Putamen (tissue), 1 donor: Measurements from ENCODE around the gene TNFRSF8.
"Not testable (repeated sequence)": the region's sequence is repeated elsewhere in the genome, so short reads cannot be mapped to it uniquely, and the experiment has no call there.

Experiments
- DNase-seq: peaks from one replicate; pipeline ENCODE4 v3.0.0-alpha.2; 2016; ENCODE audit warnings: low spot score

TNFRSF8 gene

GRCh38 chr1:12085643-12086260, 22.6 kb downstream of the TNFRSF8 start:
- no peak for DNase-seq

DNA sequence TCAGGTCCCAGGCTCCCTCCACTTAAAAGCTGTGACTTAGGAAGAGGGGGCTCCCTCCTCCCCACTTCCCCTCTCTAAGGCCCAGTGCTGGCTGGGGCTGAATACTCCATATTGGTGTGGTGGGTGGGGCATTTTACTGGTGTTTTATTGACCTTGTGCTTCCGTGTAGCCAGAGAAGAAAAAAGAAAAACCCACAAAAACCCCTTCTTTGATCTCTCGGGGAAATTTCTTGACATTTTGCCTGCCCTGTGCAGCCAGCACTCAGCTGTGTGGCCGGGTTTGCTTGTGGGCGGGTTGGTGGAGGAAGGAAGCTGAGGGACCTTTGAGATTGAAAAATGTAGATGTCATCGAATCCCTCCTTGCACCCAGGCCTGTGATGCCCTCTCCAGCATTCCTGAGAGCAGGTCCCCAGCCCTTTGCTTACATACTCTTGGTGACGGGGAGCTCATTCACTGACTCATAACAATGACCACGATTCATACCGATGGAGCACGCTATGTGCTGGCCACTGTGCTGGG, 24.8 kb downstream of the TNFRSF8 start:
- no peak for DNase-seq

DNA sequence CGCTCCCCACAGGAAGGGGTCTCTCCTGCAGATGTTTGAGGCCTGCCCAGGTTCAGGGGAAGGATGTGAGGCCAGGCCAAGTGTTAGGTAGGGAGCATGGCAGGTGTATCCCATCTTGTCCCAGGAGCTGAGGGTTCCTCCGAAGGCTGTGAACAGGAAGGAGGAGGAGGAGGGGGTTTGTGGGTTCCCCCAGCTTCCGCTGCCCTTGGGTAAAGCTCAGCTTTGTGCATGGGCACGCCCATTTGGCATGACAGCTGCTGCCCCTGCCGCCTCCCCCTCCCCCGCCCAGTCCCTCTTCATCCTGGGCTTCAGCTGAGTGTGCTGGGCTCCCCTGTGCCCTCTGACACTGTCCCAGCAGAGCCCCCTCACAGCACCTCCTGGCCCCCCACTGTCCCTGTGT, 25.5 kb downstream of the TNFRSF8 start:
- no peak for DNase-seq

GRCh38 chr1:12090326-12090725, 27.2 kb downstream of the TNFRSF8 start:
- DNase-seq: no peak

GRCh38 chr1:12091191-12091590, 28.1 kb downstream of the TNFRSF8 start:
- DNase-seq: no peak

DNA sequence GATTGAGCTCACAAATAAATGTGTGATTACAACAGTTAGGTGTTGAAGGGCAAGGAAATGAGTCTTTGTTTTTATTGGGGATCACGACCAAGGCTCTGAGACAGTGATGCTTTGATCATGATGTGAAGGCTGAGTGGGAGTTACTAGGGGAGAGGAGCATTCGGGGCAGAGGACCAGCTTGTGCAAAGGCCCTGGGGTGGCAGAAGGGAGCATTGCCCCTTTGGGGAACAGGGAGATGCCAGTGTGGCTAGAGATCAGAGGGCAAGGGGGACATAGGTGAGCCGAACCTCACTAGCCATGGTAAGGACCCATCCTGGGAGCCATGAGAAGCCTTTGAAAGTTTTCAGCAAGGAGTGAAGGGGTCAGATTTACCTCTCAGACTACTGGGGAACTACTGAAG, 31.1 kb downstream of the TNFRSF8 start:
- DNase-seq: no peak

- no peak for DNase-seq
Measured at GRCh38 chr1:12095452-12096263, 32.6 kb downstream of the TNFRSF8 start.

- no peak for DNase-seq
Measured at GRCh38 chr1:12096615-12097014, 33.5 kb downstream of the TNFRSF8 start.

DNA sequence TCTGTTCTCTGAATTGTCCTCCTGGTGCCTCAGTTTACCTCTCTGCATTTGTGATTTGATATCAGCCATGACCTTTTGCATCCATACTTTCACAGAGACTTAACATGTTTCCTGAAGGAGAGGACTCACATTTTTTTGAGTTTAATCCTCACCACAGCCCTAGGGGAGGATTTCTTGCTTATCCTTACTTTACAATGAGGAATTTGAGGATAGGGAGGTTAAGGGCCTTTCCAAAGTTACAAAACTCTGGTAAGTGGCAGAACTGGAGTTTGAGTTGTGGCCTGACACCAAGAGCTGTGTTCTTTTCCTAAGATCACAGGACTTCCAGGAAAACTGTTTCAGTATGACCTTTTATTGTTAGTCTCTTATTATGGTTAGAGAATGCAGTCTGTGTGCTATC, 34.2 kb downstream of the TNFRSF8 start:
- DNase-seq: no peak

- no peak for DNase-seq
Measured at GRCh38 chr1:12098786-12099185, 35.7 kb downstream of the TNFRSF8 start.

DNA sequence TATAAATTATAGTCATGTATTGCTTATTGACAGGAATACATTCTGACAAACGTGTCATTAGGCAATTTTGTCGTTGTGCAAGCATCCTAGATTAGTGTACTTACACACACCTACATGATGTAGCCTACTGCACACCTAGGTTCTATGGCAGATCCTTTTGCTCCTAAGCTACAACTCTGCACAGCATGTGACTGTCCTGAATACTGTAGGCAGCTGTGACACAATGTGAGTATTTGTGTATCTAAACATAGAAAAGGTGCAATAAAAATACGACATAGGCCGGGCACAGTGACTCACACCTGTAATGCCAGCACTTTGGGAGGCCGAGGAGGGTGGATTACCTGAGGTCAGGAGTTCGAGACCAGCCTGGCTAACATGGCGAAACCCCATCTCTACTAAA, 36.5 kb downstream of the TNFRSF8 start:
- DNase-seq: no peak

DNA sequence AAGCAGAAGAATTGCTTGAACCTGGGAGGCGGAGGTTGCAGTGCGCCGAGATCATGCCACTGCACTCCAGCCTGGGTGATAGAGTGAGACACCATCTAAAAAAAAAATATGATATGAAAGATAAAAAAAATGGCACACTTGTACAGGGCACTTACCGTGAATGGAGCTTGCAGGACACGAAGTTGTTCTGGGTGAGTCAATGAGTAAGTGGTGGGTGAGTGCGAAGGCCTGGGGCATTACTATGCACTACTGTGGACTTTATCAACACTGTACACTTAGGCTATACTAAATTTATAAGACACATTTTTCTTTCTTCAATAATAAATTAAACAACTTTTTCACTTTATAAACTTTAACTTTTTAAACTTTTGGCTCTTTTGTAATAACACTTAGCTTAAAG, 37.0 kb downstream of the TNFRSF8 start:
- no peak for DNase-seq

- not testable (repeated sequence) for DNase-seq
Measured at GRCh38 chr1:12101120-12101519, 38.0 kb downstream of the TNFRSF8 start.

GRCh38 chr1:12102066-12102465, 39.0 kb downstream of the TNFRSF8 start:
- DNase-seq: no peak

GRCh38 chr1:12104417-12104816, 41.3 kb downstream of the TNFRSF8 start:
- DNase-seq: no peak

GRCh38 chr1:12106153-12106552, 43.0 kb downstream of the TNFRSF8 start:
- DNase-seq: no peak

GRCh38 chr1:12106861-12107260, 43.8 kb downstream of the TNFRSF8 start:
- DNase-seq: not testable (repeated sequence)

DNA sequence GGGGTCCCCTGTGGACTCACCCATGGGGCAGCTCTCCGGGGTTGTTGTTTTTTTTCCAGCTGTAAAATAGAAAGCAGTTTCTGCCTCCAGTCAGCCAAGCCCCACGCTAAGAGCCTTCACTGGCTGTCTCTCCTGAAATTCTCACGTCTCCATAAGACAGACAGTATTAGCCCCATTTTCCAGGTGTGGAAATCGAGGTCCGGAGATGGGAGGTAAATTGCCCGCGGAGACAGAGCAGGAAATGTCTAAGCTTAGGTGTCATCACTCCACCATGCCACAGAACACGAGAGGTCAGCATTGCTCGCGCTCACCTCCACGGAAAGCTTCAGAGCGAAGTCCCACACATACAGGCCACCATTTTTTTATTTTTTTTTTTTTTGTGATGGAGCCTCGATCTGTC, 44.6 kb downstream of the TNFRSF8 start:
- DNase-seq: no peak

- DNase-seq: no peak
Measured at GRCh38 chr1:12109901-12110300, 46.8 kb downstream of the TNFRSF8 start.

GRCh38 chr1:12111741-12112140, 48.6 kb downstream of the TNFRSF8 start:
- DNase-seq: no peak

DNA sequence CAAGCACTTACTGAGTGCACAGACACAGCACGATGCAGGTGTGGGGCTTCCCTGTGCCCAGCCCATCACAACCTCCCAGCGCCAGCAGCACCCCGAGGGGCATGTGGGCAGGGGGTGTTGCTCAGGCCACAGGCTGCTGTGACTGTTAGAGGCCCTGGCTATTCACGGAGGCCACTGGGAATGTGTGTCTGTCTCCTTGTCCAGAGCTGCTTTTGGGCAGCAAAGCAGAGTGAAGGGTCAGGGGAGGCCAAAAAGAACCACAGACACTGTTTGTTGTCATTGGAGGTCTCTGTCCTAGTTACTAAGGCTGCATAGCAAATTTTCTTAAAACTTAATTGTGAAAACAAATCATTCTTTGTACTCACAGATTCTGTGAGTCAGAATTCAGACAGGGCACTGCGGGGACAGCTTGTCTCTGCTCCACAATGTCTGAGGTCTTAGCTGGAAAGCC, 49.6 kb downstream of the TNFRSF8 start:
- DNase-seq: no peak

- DNase-seq: no peak
Measured at GRCh38 chr1:12113433-12114339, 50.6 kb downstream of the TNFRSF8 start.
